Islet precursor cell (in vitro differentiated cells): ENCODE data around the gene CNTRL.
"Not testable (repeated sequence)": the region's sequence is repeated elsewhere in the genome, so short reads cannot be mapped to it uniquely, and the experiment has no call there.

ENCODE experiments used
- DNase-seq: peaks from one replicate; pipeline ENCODE4 v3.0.0-alpha.2; 2018

The CNTRL gene, protein sequence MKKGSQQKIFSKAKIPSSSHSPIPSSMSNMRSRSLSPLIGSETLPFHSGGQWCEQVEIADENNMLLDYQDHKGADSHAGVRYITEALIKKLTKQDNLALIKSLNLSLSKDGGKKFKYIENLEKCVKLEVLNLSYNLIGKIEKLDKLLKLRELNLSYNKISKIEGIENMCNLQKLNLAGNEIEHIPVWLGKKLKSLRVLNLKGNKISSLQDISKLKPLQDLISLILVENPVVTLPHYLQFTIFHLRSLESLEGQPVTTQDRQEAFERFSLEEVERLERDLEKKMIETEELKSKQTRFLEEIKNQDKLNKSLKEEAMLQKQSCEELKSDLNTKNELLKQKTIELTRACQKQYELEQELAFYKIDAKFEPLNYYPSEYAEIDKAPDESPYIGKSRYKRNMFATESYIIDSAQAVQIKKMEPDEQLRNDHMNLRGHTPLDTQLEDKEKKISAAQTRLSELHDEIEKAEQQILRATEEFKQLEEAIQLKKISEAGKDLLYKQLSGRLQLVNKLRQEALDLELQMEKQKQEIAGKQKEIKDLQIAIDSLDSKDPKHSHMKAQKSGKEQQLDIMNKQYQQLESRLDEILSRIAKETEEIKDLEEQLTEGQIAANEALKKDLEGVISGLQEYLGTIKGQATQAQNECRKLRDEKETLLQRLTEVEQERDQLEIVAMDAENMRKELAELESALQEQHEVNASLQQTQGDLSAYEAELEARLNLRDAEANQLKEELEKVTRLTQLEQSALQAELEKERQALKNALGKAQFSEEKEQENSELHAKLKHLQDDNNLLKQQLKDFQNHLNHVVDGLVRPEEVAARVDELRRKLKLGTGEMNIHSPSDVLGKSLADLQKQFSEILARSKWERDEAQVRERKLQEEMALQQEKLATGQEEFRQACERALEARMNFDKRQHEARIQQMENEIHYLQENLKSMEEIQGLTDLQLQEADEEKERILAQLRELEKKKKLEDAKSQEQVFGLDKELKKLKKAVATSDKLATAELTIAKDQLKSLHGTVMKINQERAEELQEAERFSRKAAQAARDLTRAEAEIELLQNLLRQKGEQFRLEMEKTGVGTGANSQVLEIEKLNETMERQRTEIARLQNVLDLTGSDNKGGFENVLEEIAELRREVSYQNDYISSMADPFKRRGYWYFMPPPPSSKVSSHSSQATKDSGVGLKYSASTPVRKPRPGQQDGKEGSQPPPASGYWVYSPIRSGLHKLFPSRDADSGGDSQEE (N-terminal part only)

GRCh38 chr9:121074370-121075250 lies at the start of gene CNTRL:
CNTRL (plus strand) TSS chr9:121074955; CDS start chr9:121088327, 13,372 bp downstream.
- DNase-seq = peak; percentile 92

GRCh38 chr9:121026260-121026691 lies 48.5 kb upstream of the CNTRL start:
- no peak for DNase-seq

DNA sequence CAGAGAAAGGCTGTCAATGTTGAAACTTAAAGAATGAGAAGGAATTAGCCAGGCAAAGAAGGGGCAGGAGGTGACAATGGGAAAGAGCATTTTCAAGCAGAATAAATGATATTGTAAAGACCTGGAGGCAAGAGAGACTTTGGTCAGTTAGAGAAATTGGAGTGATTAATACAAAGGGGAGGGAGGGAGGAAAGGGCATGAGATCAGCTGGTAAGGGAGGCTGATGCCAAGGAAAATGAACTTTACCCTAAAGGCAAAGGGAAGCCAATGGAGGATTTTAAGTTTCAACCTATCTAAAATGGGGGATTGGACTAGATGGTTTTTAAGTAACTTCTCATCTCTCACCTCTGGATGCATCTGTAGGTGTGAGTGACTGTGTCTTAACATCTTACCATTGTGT lies 48.0 kb upstream of the CNTRL start:
- no peak for DNase-seq

- not testable (repeated sequence) for DNase-seq
These were observed 46.5 kb upstream of the CNTRL start for GRCh38 chr9:121028285-121028684.

- no peak for DNase-seq
These were observed 45.3 kb upstream of the CNTRL start for GRCh38 chr9:121029469-121029868.

DNA sequence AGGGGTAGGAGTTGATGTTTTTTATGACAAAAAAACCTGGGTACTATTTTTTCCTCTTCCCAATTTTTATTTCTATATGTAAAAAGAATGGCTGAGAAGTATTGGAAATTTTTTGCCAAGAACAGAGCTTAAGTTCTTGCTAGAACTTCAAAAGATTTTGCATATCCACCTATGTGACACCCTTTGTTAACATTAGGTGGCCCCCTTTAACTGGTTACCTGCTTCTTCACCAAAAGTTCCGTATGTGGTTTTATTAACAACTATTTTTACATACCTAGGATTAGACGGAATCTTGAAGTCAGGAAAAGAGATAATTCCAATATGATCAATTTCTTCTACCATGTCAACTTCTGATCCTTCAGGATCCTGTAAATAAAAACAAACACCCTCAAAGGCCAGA lies 40.2 kb upstream of the CNTRL start:
- no peak for DNase-seq

- not testable (repeated sequence) for DNase-seq
These were observed 39.0 kb upstream of the CNTRL start for GRCh38 chr9:121035717-121036116.

GRCh38 chr9:121038362-121038761 lies 36.4 kb upstream of the CNTRL start:
- no peak for DNase-seq

DNA sequence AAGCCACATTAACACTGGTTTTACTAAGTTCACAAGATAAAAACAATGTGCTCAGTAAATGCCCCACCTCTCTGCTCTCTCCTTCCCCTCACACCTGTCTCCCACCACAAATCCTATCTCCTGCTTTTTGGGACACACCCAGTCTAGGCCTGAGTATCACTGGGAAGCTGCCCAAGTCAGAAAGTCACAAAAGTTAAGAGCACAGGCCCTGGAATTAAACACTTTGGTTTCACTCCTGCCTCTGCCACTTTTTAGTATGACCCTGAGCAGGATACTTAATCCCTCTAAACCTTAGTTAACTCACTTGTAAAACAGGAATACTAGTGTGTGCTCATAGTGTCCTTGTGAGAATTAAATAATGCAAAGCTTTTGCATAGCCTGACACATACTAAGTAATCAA lies 36.0 kb upstream of the CNTRL start:
- DNase-seq = no peak

DNA sequence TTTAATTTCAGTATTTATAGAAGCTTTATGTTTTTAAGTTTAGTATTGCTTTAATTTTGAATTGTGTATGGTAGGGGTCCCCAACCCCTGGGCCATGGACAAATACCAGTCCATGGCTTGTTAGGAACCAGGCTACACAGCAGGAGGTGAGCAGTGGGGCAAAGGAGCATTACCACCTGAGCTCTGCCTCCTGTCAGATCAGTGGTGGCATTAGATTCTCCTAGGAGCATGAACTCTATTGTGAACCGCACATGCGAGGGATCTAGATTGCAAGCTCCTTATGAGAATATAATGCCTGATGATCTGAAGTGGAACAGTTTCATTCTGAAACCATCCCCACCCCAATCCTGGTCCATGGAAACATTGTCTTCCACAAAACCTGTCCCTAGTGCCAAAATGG lies 26.6 kb upstream of the CNTRL start:
- no peak for DNase-seq

GRCh38 chr9:121048618-121049017 lies 26.1 kb upstream of the CNTRL start:
- DNase-seq = no peak

DNA sequence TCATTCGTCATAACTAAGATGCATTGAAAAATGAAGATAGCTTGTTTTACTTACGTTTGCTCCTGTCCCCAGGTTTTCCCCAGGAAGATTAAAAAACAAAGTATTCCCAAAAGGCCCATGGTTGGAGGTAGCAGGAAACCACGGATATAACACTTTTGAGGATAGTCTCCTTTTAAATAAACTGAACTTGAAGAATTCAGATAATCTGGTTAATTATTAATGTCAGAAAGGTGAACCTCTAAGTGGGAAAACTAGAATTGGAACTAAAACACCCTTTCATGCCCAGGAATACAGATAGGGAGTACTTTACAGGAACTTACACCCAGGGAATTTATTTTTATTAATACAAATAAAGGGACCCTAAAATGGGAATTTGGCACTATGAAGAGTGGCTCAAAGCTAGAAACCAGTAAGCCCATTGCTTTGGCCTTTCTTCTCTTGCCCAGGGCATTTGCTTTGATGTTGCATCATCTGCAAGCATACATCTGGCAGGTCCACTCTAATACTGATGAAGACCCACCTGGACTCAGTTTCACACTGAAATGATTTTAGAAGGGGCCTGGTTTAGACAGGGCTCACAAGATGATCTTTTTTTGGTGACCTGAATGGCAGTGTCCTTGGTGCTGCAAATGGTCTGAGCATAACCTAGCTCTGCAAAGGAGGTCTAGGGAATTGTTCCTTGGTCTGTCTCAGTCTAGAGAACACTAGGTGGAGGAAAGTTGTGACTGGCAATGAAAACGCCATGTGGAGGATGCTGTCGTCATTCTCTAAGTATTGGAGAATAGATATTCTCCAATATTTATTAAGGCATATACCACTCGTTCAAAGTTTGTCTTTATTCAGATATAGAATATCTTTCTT lies 24.4 kb upstream of the CNTRL start, which contains the start of gene C5:
C5 (minus strand) TSS at position 148 of the 861 bp plus-strand sequence; CDS start at position 119, 29 bp downstream.
- no peak for DNase-seq

DNA sequence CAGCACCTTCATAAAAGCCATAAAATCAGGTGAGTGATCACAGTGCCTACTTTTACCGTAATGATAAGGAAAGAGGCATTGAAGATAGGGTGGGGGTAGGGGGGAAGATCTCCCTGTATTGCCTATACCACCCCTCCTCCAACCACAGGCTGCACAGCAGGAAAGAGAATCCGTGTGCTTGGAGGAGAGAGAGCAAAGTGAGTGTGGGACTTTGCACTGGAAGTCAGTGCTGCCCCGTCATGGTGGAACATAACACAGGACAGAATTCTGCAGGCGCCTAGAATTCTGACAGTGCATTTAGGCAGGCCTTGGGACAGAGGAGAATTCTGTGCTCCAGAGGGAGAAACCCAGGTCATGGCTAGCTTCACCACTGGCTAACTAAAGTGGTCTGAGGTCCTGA lies 21.2 kb upstream of the CNTRL start:
- no peak for DNase-seq

- peak; percentile 68 for DNase-seq
These were observed 19.1 kb upstream of the CNTRL start for GRCh38 chr9:121055642-121056143.

- DNase-seq = no peak
These were observed 16.9 kb upstream of the CNTRL start for GRCh38 chr9:121057821-121058220.

DNA sequence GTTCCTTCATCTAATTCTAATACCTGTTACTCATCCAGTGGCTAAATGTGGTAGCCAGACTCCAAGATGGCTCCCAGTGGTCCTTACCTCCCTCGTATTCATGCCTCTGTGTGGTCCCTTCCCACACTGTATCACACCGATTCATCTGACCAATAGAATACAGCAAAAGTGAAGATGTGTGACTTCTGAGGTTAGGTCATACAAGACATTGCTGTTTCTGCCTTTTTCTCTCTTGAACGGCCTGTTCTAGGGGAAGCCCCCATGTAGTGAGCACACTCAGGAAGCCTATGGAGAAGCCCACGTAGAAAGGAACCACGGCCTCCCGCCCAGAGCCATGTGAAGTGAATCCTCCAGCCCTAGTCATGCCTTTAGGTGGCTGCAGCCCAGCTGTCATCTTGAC lies 15.2 kb upstream of the CNTRL start:
- no peak for DNase-seq

GRCh38 chr9:121059998-121060636 lies 14.6 kb upstream of the CNTRL start:
- peak; percentile 58 for DNase-seq

- no peak for DNase-seq
These were observed 7.9 kb upstream of the CNTRL start for GRCh38 chr9:121066850-121067249.

GRCh38 chr9:121067640-121068039 lies 7.1 kb upstream of the CNTRL start:
- DNase-seq = no peak

GRCh38 chr9:121069396-121069795 lies 5.4 kb upstream of the CNTRL start:
- DNase-seq = no peak
